ENCODE data around the gene VGLL2.

The VGLL2 gene

GRCh38 chr6:117309069-117309468, 43.7 kb downstream of the VGLL2 start:
- no peak overlapping the region for H3K4me2 ChIP-seq (ENCODE audit: low read length)
- no peaks in the 10 kb centered on the region for H3K4me1 ChIP-seq (ENCODE audit: control insufficient read depth, low read length)
- no peaks in the 10 kb centered on the region for H3K36me3 ChIP-seq (ENCODE audit: control insufficient read depth, low read length)
- no peaks in the 10 kb centered on the region for H3F3A ChIP-seq (ENCODE audit: control insufficient read depth, insufficient read depth)
- no peaks in the 10 kb centered on the region for H3K79me2 ChIP-seq (ENCODE audit: control insufficient read depth, low read length)
- no peaks in the 10 kb centered on the region for H3K9me3 ChIP-seq (ENCODE audit: control insufficient read depth, insufficient read depth, low read length)
- no peak overlapping the region for H3K27ac ChIP-seq (ENCODE audit: low read depth, low read length)
- no peaks in the 10 kb centered on the region for H4K20me1 ChIP-seq (ENCODE audit: control insufficient read depth, insufficient read depth, low read depth, low read length)
- TF ChIP-seq EZH2phosphoT487 (IDR thresholded peaks at IDR 0.05; ENCODE audit: borderline replicate concordance, low read length) (no peak), CTCF (IDR thresholded peaks at IDR 0.05; ENCODE audit: low read depth, low read length, poor library complexity, severe bottlenecking) (no peak)
- H3K9me2 ChIP-seq (replicated peaks; ENCODE audit: control insufficient read depth, low read length), result no peaks in the 10 kb centered on the region
- H3K27me3 ChIP-seq (ENCODE audit: control insufficient read depth, low read length), result no peaks in the 10 kb centered on the region
- no peak overlapping the region for H3K4me3 ChIP-seq (ENCODE audit: low read length)

- H3K9me2 ChIP-seq (replicated peaks; ENCODE audit: control insufficient read depth, low read length), result no peaks in the 10 kb centered on the region
- TF ChIP-seq CTCF (IDR thresholded peaks at IDR 0.05; ENCODE audit: low read depth, low read length, poor library complexity, severe bottlenecking) (no peak), EZH2phosphoT487 (IDR thresholded peaks at IDR 0.05; ENCODE audit: borderline replicate concordance, low read length) (no peak)
- no peaks in the 10 kb centered on the region for H3K9me3 ChIP-seq (ENCODE audit: control insufficient read depth, insufficient read depth, low read length)
- H3K36me3 ChIP-seq (ENCODE audit: control insufficient read depth, low read length), result no peaks in the 10 kb centered on the region
- no peaks in the 10 kb centered on the region for H4K20me1 ChIP-seq (ENCODE audit: control insufficient read depth, insufficient read depth, low read depth, low read length)
- H3K79me2 ChIP-seq (ENCODE audit: control insufficient read depth, low read length), result no peaks in the 10 kb centered on the region
- H3F3A ChIP-seq (ENCODE audit: control insufficient read depth, insufficient read depth), result no peaks in the 10 kb centered on the region
- H3K4me3 ChIP-seq (ENCODE audit: low read length), result no peak overlapping the region
- H3K4me2 ChIP-seq (ENCODE audit: low read length), result no peak overlapping the region
- no peaks in the 10 kb centered on the region for H3K4me1 ChIP-seq (ENCODE audit: control insufficient read depth, low read length)
- H3K27ac ChIP-seq (ENCODE audit: low read depth, low read length), result no peak overlapping the region
- no peaks in the 10 kb centered on the region for H3K27me3 ChIP-seq (ENCODE audit: control insufficient read depth, low read length)
These were observed 44.3 kb downstream of the VGLL2 start for GRCh38 chr6:117309611-117310010.

- H3K9me2 ChIP-seq (replicated peaks; ENCODE audit: control insufficient read depth, low read length), result no peaks in the 10 kb centered on the region
- no peaks in the 10 kb centered on the region for H3K36me3 ChIP-seq (ENCODE audit: control insufficient read depth, low read length)
These were observed 46.0 kb downstream of the VGLL2 start for GRCh38 chr6:117311310-117311709.

GRCh38 chr6:117311726-117312125, 46.4 kb downstream of the VGLL2 start:
- Histone ChIP-seq H3K36me3 (ENCODE audit: control insufficient read depth, low read length) (no peaks in the 10 kb centered on the region), H3K4me2 (ENCODE audit: low read length) (no peak overlapping the region), H3K4me1 (ENCODE audit: control insufficient read depth, low read length) (no peaks in the 10 kb centered on the region), H3K4me3 (ENCODE audit: low read length) (no peak overlapping the region), H3K27ac (ENCODE audit: low read depth, low read length) (no peak overlapping the region), H3K9me3 (ENCODE audit: control insufficient read depth, insufficient read depth, low read length) (no peaks in the 10 kb centered on the region), H3K9me2 (replicated peaks; ENCODE audit: control insufficient read depth, low read length) (no peaks in the 10 kb centered on the region), H4K20me1 (ENCODE audit: control insufficient read depth, insufficient read depth, low read depth, low read length) (no peaks in the 10 kb centered on the region), H3F3A (ENCODE audit: control insufficient read depth, insufficient read depth) (no peaks in the 10 kb centered on the region), H3K27me3 (ENCODE audit: control insufficient read depth, low read length) (no peaks in the 10 kb centered on the region), H3K79me2 (ENCODE audit: control insufficient read depth, low read length) (no peaks in the 10 kb centered on the region)
- no peak for TF ChIP-seq EZH2phosphoT487 (IDR thresholded peaks at IDR 0.05; ENCODE audit: borderline replicate concordance, low read length)

More at GRCh38 chr6:117311310-117311709, 46.0 kb downstream of the VGLL2 start:
- Histone ChIP-seq H4K20me1 (ENCODE audit: control insufficient read depth, insufficient read depth, low read depth, low read length) (no peaks in the 10 kb centered on the region), H3K27ac (ENCODE audit: low read depth, low read length) (no peak overlapping the region), H3K9me3 (ENCODE audit: control insufficient read depth, insufficient read depth, low read length) (no peaks in the 10 kb centered on the region), H3K27me3 (ENCODE audit: control insufficient read depth, low read length) (no peaks in the 10 kb centered on the region), H3K4me1 (ENCODE audit: control insufficient read depth, low read length) (no peaks in the 10 kb centered on the region), H3K4me3 (ENCODE audit: low read length) (no peak overlapping the region), H3F3A (ENCODE audit: control insufficient read depth, insufficient read depth) (no peaks in the 10 kb centered on the region), H3K4me2 (ENCODE audit: low read length) (no peak overlapping the region), H3K79me2 (ENCODE audit: control insufficient read depth, low read length) (no peaks in the 10 kb centered on the region)
- TF ChIP-seq EZH2phosphoT487 (IDR thresholded peaks at IDR 0.05; ENCODE audit: borderline replicate concordance, low read length), result no peak

Measured in DOHH2 (cell line).